ENCODE results near the gene WWC2.

Gene WWC2

GRCh38 chr4:183100827-183101226 is 1.8 kb downstream of the WWC2 start:
- H3K27ac ChIP-seq, result no peak overlapping the region
- no peak for TF ChIP-seq CTCF (IDR thresholded peaks at IDR 0.05; ENCODE audit: low read depth, low read length)
- H3K36me3 ChIP-seq, result no peaks in the 10 kb centered on the region
- H3K4me3 ChIP-seq (ENCODE audit: low read depth, low read length), result no peak overlapping the region; the same call in 1 of the 2 replicates
- no peak for DNase-seq
- H3K27me3 ChIP-seq (ENCODE audit: insufficient read depth, low read depth, severe bottlenecking), result no peaks in the 10 kb centered on the region
- no peaks in the 10 kb centered on the region for H3K9me3 ChIP-seq (ENCODE audit: severe bottlenecking)

GRCh38 chr4:183101956-183102480 is 3.0 kb downstream of the WWC2 start:
- Histone ChIP-seq H3K27me3 (ENCODE audit: insufficient read depth, low read depth, severe bottlenecking) (no peaks in the 10 kb centered on the region), H3K9me3 (ENCODE audit: severe bottlenecking) (no peaks in the 10 kb centered on the region), H3K27ac (no peak overlapping the region), H3K36me3 (no peaks in the 10 kb centered on the region), H3K4me3 (ENCODE audit: low read depth, low read length) (no peak overlapping the region)
- TF ChIP-seq CTCF (IDR thresholded peaks at IDR 0.05; ENCODE audit: low read depth, low read length), result no peak
- no peak for DNase-seq

- Histone ChIP-seq H3K36me3 (no peaks in the 10 kb centered on the region), H3K27me3 (ENCODE audit: insufficient read depth, low read depth, severe bottlenecking) (no peaks in the 10 kb centered on the region), H3K9me3 (ENCODE audit: severe bottlenecking) (no peaks in the 10 kb centered on the region), H3K4me3 (ENCODE audit: low read depth, low read length) (no peak overlapping the region), H3K27ac (no peak overlapping the region)
- no peak for TF ChIP-seq CTCF (IDR thresholded peaks at IDR 0.05; ENCODE audit: low read depth, low read length)
- no peak for DNase-seq
Measured at GRCh38 chr4:183105092-183105491, 6.0 kb downstream of the WWC2 start.

GRCh38 chr4:183106839-183107238 is 7.8 kb downstream of the WWC2 start:
- no peak for DNase-seq
- Histone ChIP-seq H3K36me3 (no peaks in the 10 kb centered on the region), H3K4me3 (ENCODE audit: low read depth, low read length) (no peak overlapping the region), H3K9me3 (ENCODE audit: severe bottlenecking) (no peaks in the 10 kb centered on the region), H3K27ac (no peak overlapping the region), H3K27me3 (ENCODE audit: insufficient read depth, low read depth, severe bottlenecking) (no peaks in the 10 kb centered on the region)
- no peak for TF ChIP-seq CTCF (IDR thresholded peaks at IDR 0.05; ENCODE audit: low read depth, low read length)

GRCh38 chr4:183107891-183108459 is 8.9 kb downstream of the WWC2 start:
- Histone ChIP-seq H3K4me3 (ENCODE audit: low read depth, low read length) (no peak overlapping the region), H3K27me3 (ENCODE audit: insufficient read depth, low read depth, severe bottlenecking) (no peaks in the 10 kb centered on the region), H3K27ac (no peak overlapping the region), H3K36me3 (no peaks in the 10 kb centered on the region), H3K9me3 (ENCODE audit: severe bottlenecking) (no peaks in the 10 kb centered on the region)
- DNase-seq, result no peak
- 0 out of 2 replicates have a peak, but pooled peaks have one; percentile 12 for TF ChIP-seq CTCF (IDR thresholded peaks at IDR 0.05; ENCODE audit: low read depth, low read length)

GRCh38 chr4:183110244-183110643 is 11.2 kb downstream of the WWC2 start:
- Histone ChIP-seq H3K36me3 (no peaks in the 10 kb centered on the region), H3K27ac (no peak overlapping the region), H3K4me3 (ENCODE audit: low read depth, low read length) (no peak overlapping the region), H3K9me3 (ENCODE audit: severe bottlenecking) (no peaks in the 10 kb centered on the region), H3K27me3 (ENCODE audit: insufficient read depth, low read depth, severe bottlenecking) (no peaks in the 10 kb centered on the region)
- no peak for DNase-seq
- TF ChIP-seq CTCF (IDR thresholded peaks at IDR 0.05; ENCODE audit: low read depth, low read length), result no peak
